HK-2 (cell line): Measurements from ENCODE around the gene PPP1R14D.

Experiments
- DNase-seq: peaks from one replicate; pipeline ENCODE4 v3.0.0-alpha.2; 2018; ENCODE audit not compliant: unreplicated experiment

The PPP1R14D gene

GRCh38 chr15:40852529-40852928, 24.0 kb upstream of the PPP1R14D start:
- no peak for DNase-seq

GRCh38 chr15:40850576-40851112, 22.1 kb upstream of the PPP1R14D start:
- DNase-seq, result no peak

DNA sequence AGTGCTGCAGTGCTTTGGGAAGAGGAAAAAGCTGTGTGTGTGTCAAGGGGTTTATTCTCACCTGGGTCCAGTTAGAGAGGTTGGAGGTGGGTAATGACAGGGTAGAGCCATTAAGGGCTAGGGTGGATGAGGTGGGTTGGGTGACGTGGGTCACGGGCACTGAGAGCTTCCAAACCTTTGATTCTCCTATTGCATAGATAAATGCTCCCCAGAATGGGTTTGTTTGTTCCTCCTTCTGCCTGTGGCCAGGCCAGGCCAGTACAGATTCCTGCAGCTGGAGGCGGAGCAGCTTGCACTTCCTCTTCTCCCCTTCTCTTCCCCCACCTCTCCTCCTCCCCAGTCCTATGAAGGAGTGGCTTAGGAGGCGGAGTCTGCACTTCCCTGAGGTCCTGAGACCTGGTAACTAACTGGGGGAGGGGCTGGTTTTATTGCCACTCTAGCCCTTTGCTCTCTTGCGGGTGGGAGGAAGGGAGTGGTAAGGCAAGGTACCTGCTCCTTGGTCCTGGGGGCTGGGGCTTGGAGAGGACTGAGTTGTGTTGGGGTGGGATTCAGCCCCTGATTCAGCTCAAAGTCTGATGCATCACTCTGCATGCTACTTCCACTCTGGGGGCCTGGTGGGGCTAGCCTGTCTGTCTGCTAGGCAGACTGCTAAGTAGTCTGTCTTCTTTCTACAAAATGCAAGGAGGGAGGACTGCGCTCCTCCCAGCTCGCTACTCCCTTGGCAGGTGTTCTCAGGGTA, 18.9 kb upstream of the PPP1R14D start:
- no peak for DNase-seq

DNA sequence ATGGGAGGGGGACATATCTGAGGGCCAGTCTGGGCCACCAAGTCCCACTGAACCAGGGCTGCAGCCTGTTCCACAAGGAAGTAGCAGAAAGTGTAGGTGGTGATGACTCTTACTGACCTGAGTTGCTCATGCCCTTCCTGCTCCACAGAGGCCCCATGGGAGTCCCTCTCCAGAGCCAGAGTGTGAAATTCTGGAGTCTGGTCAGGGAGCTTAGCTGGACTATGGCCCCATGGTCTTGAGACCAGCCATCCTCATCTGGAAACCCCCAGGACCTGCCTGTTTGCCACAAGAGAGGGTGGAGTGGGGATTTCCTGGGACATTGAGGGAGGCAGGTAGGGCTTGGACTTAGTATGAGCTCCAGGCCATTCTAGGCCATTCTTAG, 18.3 kb upstream of the PPP1R14D start:
- no peak for DNase-seq

GRCh38 chr15:40845511-40846284, 17.2 kb upstream of the PPP1R14D start:
- no peak for DNase-seq

GRCh38 chr15:40845036-40845435, 16.5 kb upstream of the PPP1R14D start:
- no peak for DNase-seq

GRCh38 chr15:40844696-40845030, 16.2 kb upstream of the PPP1R14D start:
- DNase-seq, result no peak

- DNase-seq, result no peak
Observed at GRCh38 chr15:40843885-40844695, 15.6 kb upstream of the PPP1R14D start, which contains the start of gene SPINT1. Gene SPINT1 (plus strand): TSS chr15:40844048. CDS start chr15:40844555, 507 bp downstream.

GRCh38 chr15:40843261-40843884, 14.9 kb upstream of the PPP1R14D start:
- no peak for DNase-seq

- no peak for DNase-seq
Observed at GRCh38 chr15:40841741-40842140, 13.2 kb upstream of the PPP1R14D start.

DNA sequence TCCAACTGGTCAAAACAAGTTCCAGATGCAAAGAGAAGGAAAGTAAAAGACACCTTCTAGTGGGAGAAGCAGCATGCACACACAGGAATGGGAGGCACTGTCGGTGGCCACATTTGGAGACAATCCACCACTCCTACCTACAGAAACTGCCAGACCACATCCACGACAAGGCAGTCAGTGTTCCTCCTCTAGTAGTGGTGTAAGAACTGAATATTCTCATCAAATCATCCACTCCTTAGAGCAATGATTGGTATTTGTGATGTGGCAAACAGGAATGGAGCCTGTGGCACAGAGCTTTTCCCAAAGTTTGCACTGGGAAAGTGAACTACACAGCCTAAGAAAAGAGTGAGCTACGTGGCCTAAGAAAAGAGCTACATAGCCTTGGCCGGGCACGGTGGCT, 10.2 kb upstream of the PPP1R14D start:
- no peak for DNase-seq

DNA sequence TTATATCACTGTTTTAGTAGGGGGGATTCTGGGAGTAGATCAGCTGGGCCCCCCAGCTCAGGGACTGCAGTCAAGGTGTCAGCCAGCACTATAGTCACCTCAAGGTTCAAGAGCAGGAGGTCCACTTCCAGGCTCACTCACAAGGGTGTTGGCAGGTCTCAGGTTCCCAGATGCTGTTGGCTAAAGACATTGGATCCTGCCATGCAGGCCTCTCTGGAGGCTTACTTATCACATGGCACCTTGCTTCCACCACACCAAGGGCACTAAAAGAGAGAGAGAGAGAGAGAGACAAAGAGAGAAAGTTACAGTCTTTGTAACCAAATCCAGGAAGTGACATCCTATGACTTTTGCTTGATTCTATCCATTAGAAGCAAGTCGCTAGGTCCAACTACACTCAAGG, 7.5 kb upstream of the PPP1R14D start:
- no peak for DNase-seq

GRCh38 chr15:40832903-40833302, 4.4 kb upstream of the PPP1R14D start:
- DNase-seq, result no peak

GRCh38 chr15:40831861-40832260, 3.4 kb upstream of the PPP1R14D start:
- no peak for DNase-seq

DNA sequence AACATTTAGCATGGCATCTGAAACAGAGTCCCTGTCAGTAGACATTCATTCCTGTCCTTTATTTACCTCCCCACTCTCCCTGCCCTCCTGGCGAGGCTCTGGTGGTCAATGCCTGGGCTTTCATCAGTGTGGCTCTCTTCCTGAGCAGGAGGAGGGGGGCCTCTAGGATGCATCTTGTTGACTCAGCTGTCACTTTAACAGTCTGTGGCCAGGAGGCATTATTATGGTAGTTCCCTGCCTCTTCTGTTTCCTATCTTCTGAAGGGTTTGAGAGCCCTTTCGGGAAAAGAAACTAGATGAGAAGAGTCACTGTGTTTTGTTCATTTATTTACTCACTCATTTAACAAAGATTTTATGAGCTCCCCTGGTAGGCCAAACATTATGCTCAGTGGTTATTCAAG, 2.4 kb upstream of the PPP1R14D start:
- no peak for DNase-seq

GRCh38 chr15:40829115-40829514, 607 bp upstream of the PPP1R14D start:
- DNase-seq, result no peak

DNA sequence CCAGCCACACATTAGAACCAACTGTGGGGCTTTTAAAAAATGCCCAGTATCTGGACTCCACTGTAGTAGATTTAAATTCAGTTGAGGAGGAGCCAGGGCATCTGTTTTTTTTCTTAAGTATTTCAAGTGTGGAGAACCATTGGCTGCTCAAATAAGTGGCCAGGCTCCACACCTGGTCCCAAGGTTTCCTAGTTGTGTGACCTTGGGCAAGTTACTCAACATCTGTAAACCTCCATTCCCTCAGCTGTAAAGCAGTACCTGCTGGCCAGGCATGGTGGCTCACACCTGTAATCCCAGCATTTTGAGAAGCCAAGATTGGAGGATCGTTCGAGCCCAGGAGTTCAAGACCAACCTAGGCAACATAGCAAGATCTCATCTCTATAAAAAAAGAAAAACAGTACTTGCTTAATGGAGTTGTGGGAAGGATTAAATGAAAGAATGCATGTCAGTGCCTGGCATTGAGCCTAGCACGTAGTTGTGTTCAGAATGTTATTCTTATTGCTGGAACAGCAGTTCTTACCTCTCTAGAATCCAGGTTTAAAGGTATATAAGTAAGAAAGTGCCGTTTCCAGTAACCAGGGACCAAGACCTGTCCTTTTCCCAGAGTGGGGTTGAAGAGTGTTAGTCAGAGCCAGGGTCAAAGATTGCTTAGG, 2.0 kb downstream of the PPP1R14D start:
- DNase-seq, result no peak

DNA sequence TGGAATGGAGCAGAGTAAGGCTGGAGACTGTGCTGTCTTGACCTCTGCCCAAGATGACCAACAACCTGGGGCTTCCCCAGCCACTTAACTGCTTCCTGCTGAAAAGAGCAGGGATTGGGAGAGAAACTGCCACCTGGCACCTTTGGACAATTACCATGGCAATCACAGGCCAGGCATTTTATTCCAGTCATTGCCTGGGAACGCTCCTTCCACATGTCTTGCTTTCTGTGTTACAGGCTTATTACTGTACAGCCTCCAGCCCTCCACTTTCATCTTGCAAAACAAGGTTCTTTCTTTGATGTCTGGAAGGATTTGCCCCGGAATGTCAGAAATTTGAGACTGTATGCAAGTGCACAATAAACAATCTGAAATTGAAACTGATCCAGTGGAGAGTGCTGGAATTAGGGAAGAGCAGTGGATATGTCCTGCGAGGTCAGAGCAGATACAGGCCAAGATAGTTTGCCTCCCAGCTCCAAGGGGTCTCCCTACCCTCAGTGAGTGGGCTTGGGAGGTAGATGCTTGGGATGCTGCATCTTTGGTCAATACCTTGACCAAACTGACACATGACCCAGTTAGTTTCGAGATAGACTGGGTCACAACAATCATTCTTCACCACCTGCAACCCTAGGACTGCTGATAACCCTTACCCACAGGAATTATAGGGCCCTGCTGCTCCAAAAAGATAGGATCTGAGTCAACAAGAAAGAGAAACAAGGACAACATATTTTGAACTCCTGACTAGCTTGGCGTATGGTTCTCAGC, 2.7 kb downstream of the PPP1R14D start:
- DNase-seq, result no peak

DNA sequence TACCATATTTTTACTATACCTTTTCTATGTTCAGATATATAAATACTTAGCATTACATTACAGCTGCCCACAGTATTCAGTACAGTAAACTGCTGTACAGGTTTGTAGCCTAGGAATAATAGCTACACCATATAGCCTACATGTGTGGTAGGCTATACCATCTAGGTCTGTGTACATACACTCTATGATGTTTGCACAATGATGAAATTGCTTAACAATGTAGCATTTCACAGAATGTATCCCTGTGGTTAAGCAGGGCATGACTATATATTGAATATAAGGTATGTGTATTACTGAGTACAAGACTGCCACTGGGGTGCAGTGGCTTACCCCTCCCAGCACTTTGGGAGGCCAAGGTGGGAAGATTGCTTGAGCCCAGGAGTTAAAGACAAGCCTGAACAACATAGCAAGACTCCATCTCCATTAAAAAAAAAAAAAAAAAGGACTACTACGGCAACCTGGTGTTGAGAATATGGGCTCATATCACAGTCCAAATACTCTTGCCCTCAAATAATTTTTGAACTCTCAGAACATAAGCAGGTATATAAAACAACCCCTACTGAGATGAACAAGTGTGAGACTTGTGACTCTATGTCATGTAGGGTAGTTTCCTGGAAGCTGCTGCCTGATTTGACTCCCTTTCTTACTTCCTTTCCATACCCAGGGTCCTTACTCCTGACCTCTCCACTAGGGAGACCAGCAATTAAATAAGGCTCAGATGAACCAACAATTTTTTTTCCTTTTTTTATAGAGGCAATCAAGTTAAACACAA, 4.8 kb downstream of the PPP1R14D start:
- DNase-seq, result no peak

- no peak for DNase-seq
Observed at GRCh38 chr15:40821195-40821594, 7.3 kb downstream of the PPP1R14D start.
